Measurements from ENCODE around the gene GHR.

The GHR gene

GRCh38 chr5:42767491-42768105 is 344.4 kb downstream of the GHR start:
- no peak for DNase-seq (ENCODE audit: low read depth, low spot score)
- POLR2A ChIA-PET: interaction anchor here (1.1 kb wide), 1 partner anchor 864 kb away, joined by 3 read pairs; no protein-coding TSS in a partner anchor

GRCh38 chr5:42768106-42768504 is 344.9 kb downstream of the GHR start:
- POLR2A ChIA-PET: interaction anchor here (1.1 kb wide), 1 partner anchor 864 kb away, joined by 3 read pairs; no protein-coding TSS in a partner anchor
- CTCF ChIA-PET: interaction anchor here (0.7 to 1.6 kb wide), 19 partner anchors 11 to 919 kb away, joined by 3 to 13 read pairs (median 4); partner anchors contain the start of gene CCDC152
- TF ChIP-seq CTCF (IDR thresholded peaks at IDR 0.05; ENCODE audit: insufficient read depth, low read length, missing control alignments): no peak
- no peak for DNase-seq (ENCODE audit: low read depth, low spot score)
- H3K4me3 ChIP-seq (ENCODE audit: low read depth, low read length): no peak overlapping the region

More at GRCh38 chr5:42767491-42768105, 344.4 kb downstream of the GHR start:
- peak; percentile 29 for TF ChIP-seq CTCF (IDR thresholded peaks at IDR 0.05; ENCODE audit: insufficient read depth, low read length, missing control alignments)
- CTCF ChIA-PET: interaction anchor here (0.6 to 1.6 kb wide), 23 partner anchors 10 to 918 kb away, joined by 3 to 13 read pairs (median 3); partner anchors contain the start of genes CCDC152 and GHR
- no peak overlapping the region for H3K4me3 ChIP-seq (ENCODE audit: low read depth, low read length)

GRCh38 chr5:42770003-42770402 is 346.8 kb downstream of the GHR start:
- CTCF ChIA-PET: interaction anchor here (0.7 to 1.3 kb wide), 2 partner anchors 187 to 927 kb away, joined by 3 to 4 read pairs; no protein-coding TSS in a partner anchor
- no peak for TF ChIP-seq CTCF (IDR thresholded peaks at IDR 0.05; ENCODE audit: insufficient read depth, low read length, missing control alignments)
- POLR2A ChIA-PET: no interaction called here
- no peak overlapping the region for H3K4me3 ChIP-seq (ENCODE audit: low read depth, low read length)
- DNase-seq (ENCODE audit: low read depth, low spot score): no peak

All from AG04449 (cell line).